ENCODE data around the gene PRKN.

- TF ChIP-seq POLR2A (conservative IDR thresholded peaks at IDR 0.05): no peak
- TF ChIP-seq KLF6 (CRISPR knock-in tag; IDR thresholded peaks at IDR 0.05; ENCODE audit: borderline replicate concordance): no peak
These were observed 1289.7 kb downstream of the PRKN start for GRCh38 chr6:161437851-161438250.
